IMR-90 (cell line): Measurements from ENCODE around the gene C10orf67. TPM values are rescaled to one million over a fixed set of nuclear protein-coding genes. Genes with fewer than 3 reads are reported as not detected.

ENCODE experiments used
- ATAC-seq: fragments of 200-7000 bp; cut with Tn5 transposase; 2 replicates; pipeline ENCODE4 v1.9.1; 2020; ENCODE audit warnings: low read depth, mild to moderate bottlenecking, moderate library complexity
- BruUV-seq: library from RNA; stranded (reverse); fragments of 400-500 nt; replicated peaks from 2 replicates; lab custom pipeline; 2021; lab: Mats Ljungman, UMichigan
- CTCF ChIA-PET: fragments of 300-600 bp; formaldehyde crosslinking; extraction: SDS; loops from one replicate; lab custom pipeline; 2021; ENCODE audit warnings: antibody characterized with exemption; lab: Yijun Ruan, JAX
- POLR2A ChIA-PET: fragments of 300-600 bp; sonication (Branson Sonifier 250); formaldehyde crosslinking; loops from one replicate; lab custom pipeline; 2022; ENCODE audit warnings: antibody characterized with exemption; ENCODE audit not compliant: unreplicated experiment; lab: Charles Lee
- DNase-seq: peaks from one replicate; pipeline ENCODE4 v3.0.0; 2013
- H2AFZ ChIP-seq: replicated peaks from 2 replicates; pipeline ENCODE3; 2013; ENCODE audit warnings: low read length, mild to moderate bottlenecking; ENCODE audit not compliant: poor library complexity
- H2AK5ac ChIP-seq: 2 replicates; pipeline ENCODE4 v1.6.1; 2013; ENCODE audit warnings: low read depth, low read length, inconsistent platforms
- H2AK9ac ChIP-seq: replicated peaks from 2 replicates; pipeline ENCODE3; 2013; ENCODE audit warnings: mild to moderate bottlenecking, low read depth, low read length, moderate library complexity; ENCODE audit not compliant: poor library complexity
- H2BK120ac ChIP-seq: 2 replicates; pipeline ENCODE4 v1.6.1; 2013; ENCODE audit warnings: low read depth, low read length, inconsistent platforms
- H2BK15ac ChIP-seq: 3 replicates; pipeline ENCODE4 v1.6.1; 2013; ENCODE audit warnings: low read depth, low read length, inconsistent platforms
- H2BK20ac ChIP-seq: 2 replicates; pipeline ENCODE4 v1.6.1; 2013; ENCODE audit warnings: low read depth, mild to moderate bottlenecking, inconsistent platforms, low read length, moderate library complexity
- H2BK5ac ChIP-seq: 2 replicates; pipeline ENCODE4 v1.6.1; 2013; ENCODE audit warnings: mild to moderate bottlenecking, low read depth, low read length, inconsistent platforms; ENCODE audit not compliant: poor library complexity, severe bottlenecking
- H3K14ac ChIP-seq: replicated peaks from 2 replicates; pipeline ENCODE4 v1.6.1; 2013; ENCODE audit warnings: low read depth, low read length, inconsistent platforms
- H3K18ac ChIP-seq: 2 replicates; pipeline ENCODE4 v1.6.1; 2013; ENCODE audit warnings: low read depth, low read length, control low read depth
- H3K23ac ChIP-seq: 2 replicates; pipeline ENCODE4 v1.6.1; 2013; ENCODE audit warnings: low read depth, low read length, inconsistent platforms
- H3K27ac ChIP-seq: 2 replicates; pipeline ENCODE4 v1.5.1; 2013; ENCODE audit warnings: mild to moderate bottlenecking, control low read depth, low read length; ENCODE audit not compliant: insufficient read depth
- H3K27me3 ChIP-seq: 2 replicates; pipeline ENCODE4 v1.6.1; 2013; ENCODE audit warnings: low read length; ENCODE audit not compliant: control insufficient read depth, insufficient read depth
- H3K36me3 ChIP-seq: 2 replicates; pipeline ENCODE4 v1.6.1; 2013; ENCODE audit warnings: low read length, mixed read lengths; ENCODE audit not compliant: control insufficient read depth, insufficient read depth
- H3K4ac ChIP-seq: 2 replicates; pipeline ENCODE4 v1.6.1; 2013; ENCODE audit warnings: low read depth, low read length, inconsistent platforms
- H3K4me1 ChIP-seq: 2 replicates; pipeline ENCODE4 v1.6.1; 2013; ENCODE audit warnings: low read length, mixed read lengths; ENCODE audit not compliant: control insufficient read depth, insufficient read depth
- H3K4me2 ChIP-seq: 2 replicates; pipeline ENCODE4 v1.6.1; 2013; ENCODE audit warnings: low read depth, mild to moderate bottlenecking, control low read depth, low read length, moderate library complexity
- H3K4me3 ChIP-seq: 2 replicates; pipeline ENCODE4 v1.5.1; 2013; ENCODE audit warnings: low read depth, mild to moderate bottlenecking, control low read depth, low read length, moderate library complexity; ENCODE audit not compliant: insufficient read depth
- H3K56ac ChIP-seq: 2 replicates; pipeline ENCODE4 v1.6.1; 2013; ENCODE audit warnings: low read length, inconsistent platforms; ENCODE audit not compliant: insufficient read depth; ENCODE audit errors: extremely low read depth
- H3K79me1 ChIP-seq, 2 experiments: 2 replicates each; pipeline ENCODE4 v1.6.1; 2013; ENCODE audit warnings: low read length in 2 of 2, inconsistent platforms in 1 of 2, low read depth in 1 of 2
- H3K9ac ChIP-seq: 2 replicates; pipeline ENCODE4 v1.6.1; 2013; ENCODE audit warnings: low read depth, low read length, control low read depth
- H3K9me1 ChIP-seq: 2 replicates; pipeline ENCODE4 v1.6.1; 2013; ENCODE audit warnings: low read length, inconsistent platforms; ENCODE audit not compliant: insufficient read depth
- H3K9me3 ChIP-seq: 2 replicates; pipeline ENCODE4 v1.6.1; 2013; ENCODE audit warnings: low read length; ENCODE audit not compliant: control insufficient read depth, insufficient read depth
- H4K20me1 ChIP-seq: 2 replicates; pipeline ENCODE4 v1.6.1; 2013; ENCODE audit warnings: low read length, inconsistent platforms; ENCODE audit not compliant: insufficient read depth
- H4K5ac ChIP-seq: 2 replicates; pipeline ENCODE4 v1.6.1; 2013; ENCODE audit warnings: mild to moderate bottlenecking, low read depth, low read length, control low read depth
- H4K8ac ChIP-seq, 2 experiments: 2 replicates each; pipeline ENCODE4 v1.6.1; 2013; ENCODE audit warnings: low read depth in 2 of 2, low read length in 2 of 2, control low read depth in 1 of 2, inconsistent platforms in 1 of 2
- H4K91ac ChIP-seq: 2 replicates; pipeline ENCODE4 v1.6.1; 2013; ENCODE audit warnings: low read depth, low read length, inconsistent platforms; ENCODE audit not compliant: insufficient read depth
- BHLHE40 ChIP-seq: fragments of 150-350 bp; IDR thresholded peaks from 2 replicates; pipeline ENCODE4 v1.6.1; 2016; ENCODE audit warnings: mild to moderate bottlenecking, low read depth, low read length
- CEBPB ChIP-seq: IDR thresholded peaks from 2 replicates; pipeline ENCODE4 v1.6.1; 2012; ENCODE audit warnings: low read depth, low read length, improper control_type of control experiment
- NFE2L2 ChIP-seq: fragments of 150-350 bp; IDR thresholded peaks from 2 replicates; pipeline ENCODE4 v1.6.1; 2016; ENCODE audit warnings: low read depth, mild to moderate bottlenecking, low read length
- RAD21 ChIP-seq: IDR thresholded peaks from 2 replicates; pipeline ENCODE4 v1.6.1; 2012; ENCODE audit warnings: low read length, improper control_type of control experiment
- USF2 ChIP-seq: fragments of 150-350 bp; IDR thresholded peaks from 2 replicates; pipeline ENCODE4 v1.6.1; 2017; ENCODE audit warnings: mild to moderate bottlenecking, antibody characterized with exemption, low read length, low read depth
- WGBS, 2 experiments: methylation state at CpG; one replicate each; pipeline versions ENCODE4 v1.1.5 to v1.1.7; 2013; ENCODE audit warnings: missing lambda C conversion rate in 2 of 2; ENCODE audit not compliant: insufficient read length in 1 of 2; ENCODE audit errors: extremely low coverage in 2 of 2; 5-methylcytosine and 5-hydroxymethylcytosine counted together
- dilution Hi-C: fragments of 300-500 bp; cut with HindIII; formaldehyde crosslinking; loops from one replicate; pipeline ENCODE4 v1.14.3; 2018; ENCODE audit warnings: low sequenced_read_pairs; ENCODE audit not compliant: unreplicated experiment
- in situ Hi-C: fragments of 300-500 bp; cut with MboI; formaldehyde crosslinking; loops from 3 replicates; pipeline ENCODE4 v1.14.3; 2019; ENCODE audit warnings: low sequenced_read_pairs, inconsistent platforms, mixed read lengths
- intact Hi-C: fragments of 100-400 bp; cut with micrococcal nuclease; formaldehyde crosslinking; loops from 2 replicates; pipeline ENCODE4 v1.10.0; 2022
- polyA plus RNA-seq, 3 experiments: library from polyadenylated mRNA; depleted of rRNA; stranded (reverse); fragments of >200 nt; gene quantifications; 2 replicates each; pipeline ENCODE4 v1.2.3, GENCODE V29; 2012; ENCODE audit warnings: low replicate concordance in 1 of 3
- total RNA-seq: library from RNA; depleted of rRNA; stranded (reverse); fragments of >200 nt; gene quantifications from 2 replicates; pipeline ENCODE4 v1.2.3, GENCODE V29; 2012

The C10orf67 gene
- total and polyA plus RNA-seq, 2 of the 4 experiments (the other 2 are of a cell fraction) = 0.15 to 0.18 TPM

GRCh38 chr10:23326544-23327307 lies 17.9 kb downstream of the C10orf67 start:
- ATAC-seq = no peak
- H4K8ac ChIP-seq = no peak overlapping the region
- in situ Hi-C loops (no loop called here), intact Hi-C loops (no loop called here), dilution Hi-C loops (no loop called here)
- no peaks in the 10 kb centered on the region for H4K20me1 ChIP-seq
- no peak overlapping the region for H3K27ac ChIP-seq
- H3K9me1 ChIP-seq = no peaks in the 10 kb centered on the region
- H3K4ac ChIP-seq = no peak overlapping the region
- H2AFZ ChIP-seq = no peak overlapping the region
- H3K4me1 ChIP-seq = peaks cover 2% of the 10 kb centered on the region; the same call in 1 of the 2 replicates
- BruUV-seq = no TSS peak
- WGBS, 2 experiments = no CpG with 5 or more reads among the region's 5 CpGs
- H3K27me3 ChIP-seq = peaks cover 7% of the 10 kb centered on the region; the same call in 1 of the 2 replicates
- TF ChIP-seq RAD21 = no peak
- TF ChIP-seq CEBPB = peak; percentile 69
- TF ChIP-seq NFE2L2 = no peak
- TF ChIP-seq USF2 = no peak
- TF ChIP-seq BHLHE40 = no peak
- no peak overlapping the region for H2BK15ac ChIP-seq
- CTCF ChIA-PET = no interaction called here
- H3K79me1 ChIP-seq = no peaks in the 10 kb centered on the region
- H3K56ac ChIP-seq = no peak overlapping the region
- no peak overlapping the region for H2BK5ac ChIP-seq
- no peak overlapping the region for H2AK5ac ChIP-seq
- DNase-seq = no peak
- POLR2A ChIA-PET = no interaction called here
- no peaks in the 10 kb centered on the region for H3K36me3 ChIP-seq
- H4K5ac ChIP-seq = no peak overlapping the region
- no peak overlapping the region for H3K4me3 ChIP-seq
- H3K14ac ChIP-seq = no peak overlapping the region
- H3K4me2 ChIP-seq = no peak overlapping the region
- H3K9me3 ChIP-seq = no peaks in the 10 kb centered on the region
- no peak overlapping the region for H2BK20ac ChIP-seq
- H3K9ac ChIP-seq = no peak overlapping the region
- H3K18ac ChIP-seq = no peak overlapping the region
- no peak overlapping the region for H2BK120ac ChIP-seq
- H4K91ac ChIP-seq = no peak overlapping the region
- H3K23ac ChIP-seq = no peak overlapping the region
- H2AK9ac ChIP-seq = no peak overlapping the region
